HUES48 (cell line): ENCODE measurements around the gene ARHGAP22.

Source experiments
- H3K27ac ChIP-seq: one replicate; pipeline ENCODE4 v1.7.0; 2013; ENCODE audit warnings: low read depth, low read length, inconsistent platforms
- H3K27me3 ChIP-seq: 2 replicates; pipeline ENCODE4 v1.6.1; 2013; ENCODE audit warnings: mild to moderate bottlenecking, low read length; ENCODE audit not compliant: control insufficient read depth, insufficient read depth
- H3K36me3 ChIP-seq: 2 replicates; pipeline ENCODE4 v1.6.1; 2013; ENCODE audit warnings: low read length; ENCODE audit not compliant: control insufficient read depth, insufficient read depth
- H3K4me1 ChIP-seq: 2 replicates; pipeline ENCODE4 v1.6.1; 2013; ENCODE audit warnings: mild to moderate bottlenecking, low read length; ENCODE audit not compliant: control insufficient read depth, insufficient read depth
- H3K4me3 ChIP-seq: 2 replicates; pipeline ENCODE4 v1.5.1; 2013; ENCODE audit warnings: mild to moderate bottlenecking, low read depth, low read length
- H3K9ac ChIP-seq: 2 replicates; pipeline ENCODE4 v1.6.1; 2013; ENCODE audit warnings: mild to moderate bottlenecking, low read depth, low read length, moderate library complexity
- H3K9me3 ChIP-seq: 2 replicates; pipeline ENCODE4 v1.6.1; 2013; ENCODE audit warnings: low read length; ENCODE audit not compliant: control insufficient read depth, insufficient read depth

ARHGAP22 gene

DNA sequence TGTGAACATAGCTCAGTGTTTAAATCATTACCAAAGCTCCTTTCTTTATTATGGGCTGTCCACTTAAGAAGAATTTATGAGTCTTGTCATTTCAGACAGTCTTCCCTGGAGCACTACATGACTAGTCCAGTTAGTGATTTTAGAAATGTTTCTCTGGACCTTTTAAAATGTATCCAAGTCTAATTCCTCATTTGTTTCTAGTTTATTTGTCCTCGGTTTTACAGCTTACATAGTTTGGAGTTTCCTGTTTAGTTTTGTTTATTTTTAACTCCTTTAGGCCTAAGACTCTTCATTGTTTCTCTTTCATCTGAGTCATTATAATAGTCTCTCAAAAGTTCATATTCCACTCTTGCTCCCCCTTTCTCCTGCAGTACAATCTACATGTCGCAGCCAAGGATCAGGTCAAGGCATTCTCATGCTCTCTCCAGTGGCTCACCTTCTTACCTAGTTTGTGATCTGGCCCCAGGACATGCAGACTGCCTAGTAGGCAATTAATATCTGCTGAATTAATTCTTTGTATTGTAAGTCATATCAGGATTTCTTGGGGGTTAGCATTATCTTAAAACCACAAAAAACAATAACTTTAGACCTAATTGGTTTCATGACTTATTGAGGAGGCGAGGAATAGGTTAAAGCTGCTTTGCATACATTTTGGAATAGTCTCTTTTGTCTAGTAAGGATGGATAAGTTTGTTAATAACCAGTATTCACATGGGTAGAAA, 204.6 kb downstream of the ARHGAP22 start:
- H3K4me1 ChIP-seq, result peaks cover 35% of the 10 kb centered on the region
- no peak overlapping the region for H3K4me3 ChIP-seq
- H3K36me3 ChIP-seq, result peaks cover 3% of the 10 kb centered on the region; the same call in 1 of the 2 replicates
- H3K27ac ChIP-seq, result peak overlapping the region; percentile 84
- H3K9ac ChIP-seq, result no peak overlapping the region
- H3K27me3 ChIP-seq, result no peaks in the 10 kb centered on the region
- H3K9me3 ChIP-seq, result no peaks in the 10 kb centered on the region

DNA sequence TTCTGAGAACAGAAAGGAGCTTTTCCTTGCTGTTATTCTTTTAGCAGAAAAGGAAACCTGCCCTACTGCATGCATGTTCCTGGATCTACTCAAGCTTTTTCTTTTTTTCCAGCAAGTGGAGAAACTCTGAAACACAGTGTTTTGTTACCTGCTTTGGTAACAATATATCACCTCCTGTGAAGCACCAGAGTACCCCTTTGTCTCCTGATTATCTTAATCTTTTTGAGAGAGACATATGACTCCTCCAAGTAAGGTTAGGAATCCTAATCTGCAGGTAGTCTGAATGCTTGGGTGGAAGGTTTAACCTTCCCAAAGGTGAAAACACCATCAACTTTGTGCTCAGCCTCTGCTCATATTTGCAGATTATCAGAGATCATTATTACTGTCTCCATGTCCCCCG, 205.3 kb downstream of the ARHGAP22 start:
- no peaks in the 10 kb centered on the region for H3K27me3 ChIP-seq
- no peak overlapping the region for H3K9ac ChIP-seq
- H3K4me3 ChIP-seq, result no peak overlapping the region; the same call in 1 of the 2 replicates
- peaks cover 35% of the 10 kb centered on the region for H3K4me1 ChIP-seq
- H3K27ac ChIP-seq, result peak overlapping the region; percentile 84
- no peaks in the 10 kb centered on the region for H3K9me3 ChIP-seq
- 0 out of 2 replicates have a peak, but pooled peaks cover under 1% of the 10 kb centered on the region for H3K36me3 ChIP-seq

DNA sequence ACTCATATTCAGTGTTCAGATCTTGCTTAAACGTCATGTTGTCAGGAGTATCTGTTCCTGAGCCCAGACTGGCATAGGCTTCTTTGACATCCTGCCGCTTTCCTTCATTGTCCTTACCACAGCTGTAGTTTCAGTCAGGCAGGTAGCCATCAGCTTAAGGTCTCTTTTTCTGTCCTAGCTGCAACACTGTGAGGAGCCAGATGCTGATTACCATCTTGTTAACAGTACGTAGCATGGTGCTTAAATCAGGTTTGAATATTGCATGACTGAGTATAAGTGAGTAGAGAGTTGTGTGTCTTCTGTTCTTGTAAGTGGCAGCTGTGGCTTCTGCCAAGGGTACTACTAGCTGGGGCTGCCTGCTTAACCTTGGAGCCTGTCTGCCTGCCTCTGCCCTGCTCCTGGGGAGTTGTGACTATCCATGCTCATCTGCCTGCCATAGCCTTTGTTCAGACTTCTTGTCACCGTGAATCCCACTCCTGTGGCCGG, 205.8 kb downstream of the ARHGAP22 start:
- no peaks in the 10 kb centered on the region for H3K27me3 ChIP-seq
- H3K9ac ChIP-seq, result no peak overlapping the region
- H3K4me1 ChIP-seq, result peaks cover 35% of the 10 kb centered on the region
- H3K27ac ChIP-seq, result peak overlapping the region; percentile 84
- no peaks in the 10 kb centered on the region for H3K9me3 ChIP-seq
- H3K4me3 ChIP-seq, result no peak overlapping the region
- H3K36me3 ChIP-seq, result no peaks in the 10 kb centered on the region

DNA sequence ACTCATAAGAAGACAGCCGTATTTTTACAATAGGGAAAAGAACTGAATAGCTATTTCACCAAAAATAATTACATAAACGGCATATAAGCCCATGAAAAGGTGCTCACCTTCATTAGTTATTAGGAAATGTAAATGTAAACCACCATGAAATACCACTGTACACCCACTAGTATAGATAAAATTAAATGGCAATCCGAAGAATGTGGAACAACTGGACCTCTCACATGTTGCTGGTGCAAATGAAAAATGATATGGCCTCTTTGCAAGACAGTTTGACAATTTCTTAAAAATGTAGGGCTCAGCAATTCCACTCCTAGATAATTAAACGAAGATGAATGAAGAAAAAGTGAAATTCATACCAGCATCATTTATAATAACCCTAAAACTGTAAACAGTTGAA, 206.6 kb downstream of the ARHGAP22 start:
- Histone ChIP-seq H3K9ac (no peak overlapping the region), H3K27ac (peak overlapping the region; percentile 84), H3K4me3 (no peak overlapping the region), H3K36me3 (no peaks in the 10 kb centered on the region), H3K27me3 (no peaks in the 10 kb centered on the region), H3K4me1 (peaks cover 35% of the 10 kb centered on the region), H3K9me3 (no peaks in the 10 kb centered on the region)
